ENCODE results near the gene TUBB3. TPM values are rescaled to one million over a fixed set of nuclear protein-coding genes. Genes with fewer than 3 reads are reported as not detected.

The TUBB3 gene
- total RNA-seq, 2 donors from 2014 or later, result 2.9 TPM; not detected in 1

- TF ChIP-seq POLR2A (IDR thresholded peaks at IDR 0.05) (no peak), CTCF (IDR thresholded peaks at IDR 0.05) (no peak)
- H3K4me1 ChIP-seq, result no peaks in the 10 kb centered on the region
- H3K27me3 ChIP-seq, result no peaks in the 10 kb centered on the region
- no peak overlapping the region for H3K4me3 ChIP-seq
- 85 to 100% methylated on average over 11 to 18 of the region's 23 CpGs for WGBS, 2 donors
- no peak overlapping the region for H3K27ac ChIP-seq
- ATAC-seq (no peak), DNase-seq (no peak)
- peaks cover 3 to 4% of the 10 kb centered on the region in 2 donors for H3K36me3 ChIP-seq (replicated peaks in 1 of 2; ENCODE audit: insufficient read depth in 1 of 2, low read depth in 2 of 2)
- no peaks in the 10 kb centered on the region for H3K9me3 ChIP-seq
- intact Hi-C loops (cut with DNase I), result no loop called here
Measured at GRCh38 chr16:89957216-89957785, 34.2 kb downstream of the TUBB3 start.

- no peak overlapping the region for H3K27ac ChIP-seq
Measured at GRCh38 chr16:89958068-89958467, 34.9 kb downstream of the TUBB3 start.

GRCh38 chr16:89958596-89958995 lies 35.5 kb downstream of the TUBB3 start:
- WGBS, 2 donors, result 92 to 95% methylated on average over 10 of the region's 10 CpGs
- H3K36me3 ChIP-seq (replicated peaks in 1 of 2; ENCODE audit: insufficient read depth in 1 of 2, low read depth in 2 of 2), result peaks cover 3 to 4% of the 10 kb centered on the region in 2 donors
- TF ChIP-seq POLR2A (IDR thresholded peaks at IDR 0.05) (no peak), CTCF (IDR thresholded peaks at IDR 0.05) (no peak)

More at GRCh38 chr16:89958068-89958467, 34.9 kb downstream of the TUBB3 start:
- no peaks in the 10 kb centered on the region for H3K27me3 ChIP-seq
- 96 to 100% methylated on average over 6 to 7 of the region's 7 CpGs for WGBS, 2 donors
- ATAC-seq (peak; percentile 53), DNase-seq (peak in 2 of 4 donors; percentile 19 to 36)
- intact Hi-C loops (cut with DNase I), result no loop called here
- no peaks in the 10 kb centered on the region for H3K4me1 ChIP-seq
- H3K9me3 ChIP-seq, result no peaks in the 10 kb centered on the region
- peaks cover 3 to 4% of the 10 kb centered on the region in 2 donors for H3K36me3 ChIP-seq (replicated peaks in 1 of 2; ENCODE audit: insufficient read depth in 1 of 2, low read depth in 2 of 2)
- no peak overlapping the region for H3K4me3 ChIP-seq
- TF ChIP-seq POLR2A (IDR thresholded peaks at IDR 0.05) (no peak), CTCF (IDR thresholded peaks at IDR 0.05) (no peak)

GRCh38 chr16:89960966-89961365 lies 37.8 kb downstream of the TUBB3 start:
- H3K4me3 ChIP-seq, result no peak overlapping the region
- H3K9me3 ChIP-seq, result no peaks in the 10 kb centered on the region
- peaks cover 3 to 4% of the 10 kb centered on the region in 2 donors for H3K36me3 ChIP-seq (replicated peaks in 1 of 2; ENCODE audit: insufficient read depth in 1 of 2, low read depth in 2 of 2)
- TF ChIP-seq POLR2A (IDR thresholded peaks at IDR 0.05), result no peak
- no peak for TF ChIP-seq CTCF (IDR thresholded peaks at IDR 0.05)
- H3K27me3 ChIP-seq, result no peaks in the 10 kb centered on the region
- WGBS, 2 donors, result 81 to 90% methylated on average over 5 to 13 of the region's 13 CpGs
- no peaks in the 10 kb centered on the region for H3K4me1 ChIP-seq
- ATAC-seq, result no peak
- no peak overlapping the region for H3K27ac ChIP-seq
- intact Hi-C loops (cut with DNase I), result no loop called here
- peak in 2 of 4 donors; percentile 38 to 68 for DNase-seq

More at GRCh38 chr16:89958596-89958995, 35.5 kb downstream of the TUBB3 start:
- Histone ChIP-seq H3K9me3 (no peaks in the 10 kb centered on the region), H3K4me1 (no peaks in the 10 kb centered on the region), H3K4me3 (no peak overlapping the region), H3K27me3 (no peaks in the 10 kb centered on the region), H3K27ac (no peak overlapping the region)
- ATAC-seq (no peak), DNase-seq (no peak)
- intact Hi-C loops (cut with DNase I), result no loop called here

- no peak for DNase-seq
- Histone ChIP-seq H3K4me3 (no peak overlapping the region), H3K9me3 (no peaks in the 10 kb centered on the region), H3K36me3 (replicated peaks in 1 of 2; ENCODE audit: insufficient read depth in 1 of 2, low read depth in 2 of 2) (peaks cover 0 to 4% of the 10 kb centered on the region in 2 donors), H3K27me3 (no peaks in the 10 kb centered on the region), H3K27ac (no peak overlapping the region), H3K4me1 (no peaks in the 10 kb centered on the region)
- WGBS, 2 donors, result 93 to 96% methylated on average over 6 to 23 of the region's 23 CpGs
- no peak for ATAC-seq
- TF ChIP-seq POLR2A (IDR thresholded peaks at IDR 0.05) (no peak), CTCF (IDR thresholded peaks at IDR 0.05) (no peak)
- intact Hi-C loops (cut with DNase I), result no loop called here
Measured at GRCh38 chr16:89961920-89962319, 38.8 kb downstream of the TUBB3 start.
